ENCODE results near the gene TENM4. TPM values are rescaled to one million over a fixed set of nuclear protein-coding genes. Genes with fewer than 3 reads are reported as not detected.
"Not testable (repeated sequence)": the region's sequence is repeated elsewhere in the genome, so short reads cannot be mapped to it uniquely, and the experiment has no call there.

TENM4 gene
- total RNA-seq, 1 experiment from 2014 or later = 18.7 TPM

- in situ Hi-C loops (cut with HindIII; ENCODE audit: low sequenced_read_pairs) = no loop called here
- no peak for DNase-seq (ENCODE audit: low spot score)
These were observed 595.3 kb downstream of the TENM4 start for GRCh38 chr11:78845496-78845895.

DNA sequence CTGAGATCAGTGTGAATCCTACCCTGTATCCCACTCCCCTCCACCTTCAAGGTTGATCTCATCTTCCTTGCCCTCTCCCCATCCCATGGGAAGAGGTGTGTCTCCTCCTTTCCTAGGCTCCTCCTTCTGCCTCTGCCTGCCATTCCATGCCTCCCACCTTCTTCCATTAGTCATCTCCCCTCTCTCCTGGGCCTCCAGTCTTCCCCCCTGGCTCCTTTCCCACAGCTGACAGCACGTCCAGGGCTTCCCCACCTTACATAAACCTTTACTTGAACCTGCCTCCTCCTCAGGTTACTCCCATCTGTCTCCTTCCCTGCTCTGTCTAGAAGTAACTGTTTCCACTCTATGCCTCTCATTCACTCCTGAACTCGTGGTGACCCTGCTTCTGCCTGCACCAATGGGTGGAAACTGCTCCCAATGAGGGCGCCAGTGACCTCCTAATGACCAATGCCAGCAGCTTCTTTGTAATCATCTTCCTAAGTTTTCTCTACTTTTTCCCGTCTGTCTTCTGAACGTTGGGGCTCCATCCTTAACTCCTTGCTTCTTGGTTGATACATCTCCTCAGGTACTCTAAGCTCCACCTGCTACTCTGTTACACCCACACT, 599.3 kb downstream of the TENM4 start:
- no peak for DNase-seq (ENCODE audit: low spot score)
- in situ Hi-C loops (cut with HindIII; ENCODE audit: low sequenced_read_pairs) = no loop called here

DNA sequence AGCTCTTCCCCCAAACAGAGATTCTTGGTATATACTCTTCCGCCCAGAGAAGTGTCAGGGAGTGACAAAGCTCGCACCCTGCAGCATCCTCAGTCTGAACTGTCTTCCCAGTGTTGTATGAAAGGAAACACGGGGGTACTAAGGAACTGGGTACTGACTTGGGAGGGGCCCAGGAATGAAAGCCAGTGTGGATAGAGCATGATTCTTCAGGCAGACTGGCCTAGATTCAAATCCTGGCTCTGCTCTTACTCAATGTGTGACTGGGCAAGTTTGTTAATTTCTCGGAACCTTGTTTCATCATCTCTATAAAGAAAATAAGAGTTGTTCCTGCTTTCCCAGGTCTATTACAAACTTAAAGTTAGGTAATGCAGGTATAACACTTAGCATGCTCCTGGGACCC, 600.2 kb downstream of the TENM4 start:
- in situ Hi-C loops (cut with HindIII; ENCODE audit: low sequenced_read_pairs) = no loop called here
- no peak for DNase-seq (ENCODE audit: low spot score)

GRCh38 chr11:78840200-78840599, 600.6 kb downstream of the TENM4 start:
- in situ Hi-C loops (cut with HindIII; ENCODE audit: low sequenced_read_pairs) = no loop called here
- DNase-seq (ENCODE audit: low spot score) = no peak

- in situ Hi-C loops (cut with HindIII; ENCODE audit: low sequenced_read_pairs) = no loop called here
- no peak for DNase-seq (ENCODE audit: low spot score)
These were observed 602.4 kb downstream of the TENM4 start for GRCh38 chr11:78838417-78838816.

DNA sequence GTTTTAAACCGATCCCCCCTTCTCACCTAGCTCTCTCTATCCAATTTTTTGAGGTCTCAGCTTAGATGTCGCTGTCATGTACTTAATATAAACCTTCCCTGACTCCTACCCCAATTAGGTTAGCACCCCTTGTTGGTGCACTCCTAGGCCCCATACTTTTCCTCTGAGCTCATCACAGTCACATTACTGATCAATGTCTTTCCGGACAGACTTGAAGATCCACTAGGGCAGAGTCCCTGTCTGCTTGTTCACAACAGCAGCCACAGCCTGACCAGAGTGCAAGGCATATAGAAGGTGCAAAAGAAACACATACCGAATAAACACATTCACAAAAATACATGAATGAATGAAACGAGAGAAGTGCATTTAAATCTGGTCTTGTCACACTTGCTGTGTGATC, 605.2 kb downstream of the TENM4 start:
- DNase-seq (ENCODE audit: low spot score) = no peak
- in situ Hi-C loops (cut with HindIII; ENCODE audit: low sequenced_read_pairs) = no loop called here

GRCh38 chr11:78834886-78835285, 605.9 kb downstream of the TENM4 start:
- in situ Hi-C loops (cut with HindIII; ENCODE audit: low sequenced_read_pairs) = no loop called here
- DNase-seq (ENCODE audit: low spot score) = no peak

- in situ Hi-C loops (cut with HindIII; ENCODE audit: low sequenced_read_pairs) = no loop called here
- no peak for DNase-seq (ENCODE audit: low spot score)
These were observed 607.6 kb downstream of the TENM4 start for GRCh38 chr11:78833237-78833636.

- in situ Hi-C loops (cut with HindIII; ENCODE audit: low sequenced_read_pairs) = no loop called here
- DNase-seq (ENCODE audit: low spot score) = no peak
These were observed 608.4 kb downstream of the TENM4 start for GRCh38 chr11:78832226-78832947.

DNA sequence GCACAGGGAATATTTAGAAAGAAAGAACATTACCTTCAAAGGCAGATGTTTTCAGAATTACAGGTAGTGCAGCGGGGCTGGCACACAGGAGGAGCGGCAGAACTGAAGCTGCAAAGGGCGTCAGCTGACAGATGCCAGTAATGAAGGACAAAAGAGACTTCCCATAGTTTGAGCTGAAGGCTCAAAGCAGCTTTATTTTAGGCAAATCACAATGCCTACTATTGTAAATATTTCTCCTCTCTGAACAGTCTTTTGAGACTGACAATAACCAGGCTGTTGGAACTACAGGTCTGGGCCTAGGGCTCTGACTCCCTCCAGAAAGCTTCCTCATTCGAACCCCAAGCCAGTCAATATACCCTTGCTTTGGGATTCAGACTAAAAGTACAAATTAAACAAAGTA, 609.3 kb downstream of the TENM4 start:
- no peak for DNase-seq (ENCODE audit: low spot score)
- in situ Hi-C loops (cut with HindIII; ENCODE audit: low sequenced_read_pairs) = no loop called here

GRCh38 chr11:78830277-78830819, 610.5 kb downstream of the TENM4 start:
- DNase-seq (ENCODE audit: low spot score) = no peak
- in situ Hi-C loops (cut with HindIII; ENCODE audit: low sequenced_read_pairs) = no loop called here

GRCh38 chr11:78829146-78829545, 611.7 kb downstream of the TENM4 start:
- in situ Hi-C loops (cut with HindIII; ENCODE audit: low sequenced_read_pairs) = no loop called here
- no peak for DNase-seq (ENCODE audit: low spot score)

DNA sequence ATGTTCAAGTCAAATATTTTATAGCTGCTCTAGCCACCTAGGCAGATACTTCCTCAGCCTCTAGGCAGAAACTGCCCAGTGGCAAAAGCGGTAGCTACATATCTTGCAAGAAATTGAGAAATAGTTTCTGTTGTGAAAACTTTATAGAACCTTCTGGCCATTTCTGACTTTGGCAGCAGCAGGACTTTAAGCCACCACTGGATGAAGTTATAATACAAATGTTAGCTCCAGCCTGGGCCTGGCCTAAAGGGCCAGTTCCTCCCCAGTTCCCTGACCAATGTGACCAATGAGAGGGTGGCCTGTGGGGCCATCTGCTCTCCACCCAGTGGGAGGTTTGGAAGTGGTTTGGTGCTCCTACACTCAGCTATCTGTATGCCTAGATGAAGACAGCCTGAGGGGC, 612.2 kb downstream of the TENM4 start:
- in situ Hi-C loops (cut with HindIII; ENCODE audit: low sequenced_read_pairs) = no loop called here
- no peak for DNase-seq (ENCODE audit: low spot score)

DNA sequence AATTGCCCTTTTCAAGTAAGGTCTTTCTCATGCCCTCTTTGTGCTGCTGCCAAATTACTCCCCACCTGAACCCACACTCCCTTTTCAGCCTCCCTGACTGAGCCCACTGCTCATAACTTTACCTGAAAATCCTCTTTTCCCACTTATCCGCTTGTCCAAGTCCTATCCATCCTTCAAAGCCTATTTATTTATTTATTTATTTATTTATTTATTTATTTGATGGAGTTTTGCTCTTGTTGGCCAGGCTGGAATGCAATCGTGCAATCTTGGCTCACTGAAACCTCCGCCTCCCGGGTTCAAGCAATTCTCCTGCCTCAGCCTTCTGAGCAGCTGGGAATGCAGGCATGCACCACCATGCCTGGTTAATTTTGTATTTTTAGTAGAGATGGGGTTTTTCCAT, 613.5 kb downstream of the TENM4 start:
- in situ Hi-C loops (cut with HindIII; ENCODE audit: low sequenced_read_pairs); DNase-seq (ENCODE audit: low spot score): not testable (repeated sequence)

DNA sequence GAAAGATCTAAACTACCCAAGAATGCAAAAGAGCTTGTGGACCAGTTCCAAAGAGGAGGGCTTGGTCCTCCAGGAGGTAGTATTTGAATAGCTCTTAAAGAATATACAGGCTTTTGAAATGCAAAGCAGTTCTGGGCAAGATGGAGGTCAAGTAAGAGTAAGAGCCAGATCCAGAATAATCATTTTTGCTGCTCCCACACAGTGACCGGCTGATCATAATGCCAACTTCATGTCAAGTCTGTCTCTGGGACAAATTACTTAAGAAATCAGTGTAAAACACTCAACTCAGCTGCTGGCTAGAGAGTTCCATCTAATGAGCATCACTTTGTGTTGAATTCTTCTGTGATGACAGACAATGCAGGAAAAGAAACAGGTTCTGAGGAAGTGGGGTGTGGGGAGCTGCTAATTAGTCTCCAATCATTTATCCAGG, 615.2 kb downstream of the TENM4 start:
- DNase-seq (ENCODE audit: low spot score) = no peak
- in situ Hi-C loops (cut with HindIII; ENCODE audit: low sequenced_read_pairs) = no loop called here

GRCh38 chr11:78823588-78823987, 617.2 kb downstream of the TENM4 start:
- DNase-seq (ENCODE audit: low spot score) = no peak
- in situ Hi-C loops (cut with HindIII; ENCODE audit: low sequenced_read_pairs) = no loop called here

- DNase-seq (ENCODE audit: low spot score) = no peak
- in situ Hi-C loops (cut with HindIII; ENCODE audit: low sequenced_read_pairs) = no loop called here
These were observed 617.9 kb downstream of the TENM4 start for GRCh38 chr11:78822931-78823423.

DNA sequence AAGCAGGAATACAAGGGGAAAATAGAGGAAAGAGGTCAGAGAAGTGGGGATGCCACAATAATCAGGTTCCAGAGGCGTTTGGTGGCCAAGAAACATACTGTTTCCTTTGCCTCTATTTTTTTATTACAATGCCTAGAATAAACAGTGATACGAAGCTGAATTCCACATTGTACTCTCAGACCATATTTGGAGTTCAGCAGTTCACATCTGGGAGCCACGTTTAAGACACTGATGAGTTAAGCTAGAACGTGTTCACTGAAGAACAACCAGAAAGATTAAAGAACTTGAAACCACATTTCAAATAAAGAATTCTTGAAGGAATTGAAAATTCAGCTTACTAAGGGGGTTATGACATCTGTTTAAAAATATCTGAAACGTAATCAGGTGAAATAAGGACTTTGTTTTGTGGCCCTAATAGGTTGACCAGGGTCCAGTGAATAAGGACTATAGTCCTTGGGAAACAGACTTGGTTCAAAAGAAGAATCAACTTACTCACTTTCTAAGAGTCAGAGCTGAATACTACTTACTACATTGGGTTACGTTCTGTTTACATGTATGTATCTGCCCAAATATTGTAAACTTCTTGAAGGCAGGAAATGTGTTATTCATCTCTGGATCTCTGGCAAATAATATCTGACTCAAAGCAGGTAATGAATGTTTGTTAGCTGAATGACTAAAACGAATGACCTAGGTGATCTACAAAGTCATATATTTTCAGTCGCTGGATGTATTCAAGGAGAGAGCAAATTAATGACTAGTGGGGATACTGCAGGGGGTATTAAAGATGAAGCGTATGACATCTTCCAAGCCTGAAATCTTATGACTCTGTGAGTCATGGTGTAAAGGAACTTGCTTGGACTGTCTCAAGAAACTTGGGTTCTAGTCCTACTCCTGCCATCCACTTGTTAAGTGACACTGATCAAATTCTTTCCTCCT, 619.2 kb downstream of the TENM4 start:
- in situ Hi-C loops (cut with HindIII; ENCODE audit: low sequenced_read_pairs) = no loop called here
- DNase-seq (ENCODE audit: low spot score) = no peak

DNA sequence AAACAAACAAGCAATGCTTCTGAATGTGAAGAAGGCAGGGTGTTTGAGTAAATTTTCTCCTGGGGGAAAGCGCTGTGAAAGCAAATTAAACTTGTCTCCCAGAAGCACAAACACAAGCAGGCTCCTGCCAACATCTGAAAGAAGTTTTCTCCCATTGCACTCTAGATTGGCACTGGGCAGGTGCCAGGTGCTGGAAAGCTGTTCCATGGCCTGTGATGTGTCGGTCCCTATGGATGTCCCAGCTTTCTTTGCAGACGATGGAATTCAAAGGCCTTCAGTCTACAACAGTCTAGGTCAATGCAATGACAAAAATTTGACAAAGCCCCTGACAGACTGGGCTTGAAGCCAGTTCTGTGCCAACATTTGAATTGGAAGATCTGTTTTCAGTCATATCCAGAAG, 620.1 kb downstream of the TENM4 start:
- in situ Hi-C loops (cut with HindIII; ENCODE audit: low sequenced_read_pairs) = no loop called here

DNA sequence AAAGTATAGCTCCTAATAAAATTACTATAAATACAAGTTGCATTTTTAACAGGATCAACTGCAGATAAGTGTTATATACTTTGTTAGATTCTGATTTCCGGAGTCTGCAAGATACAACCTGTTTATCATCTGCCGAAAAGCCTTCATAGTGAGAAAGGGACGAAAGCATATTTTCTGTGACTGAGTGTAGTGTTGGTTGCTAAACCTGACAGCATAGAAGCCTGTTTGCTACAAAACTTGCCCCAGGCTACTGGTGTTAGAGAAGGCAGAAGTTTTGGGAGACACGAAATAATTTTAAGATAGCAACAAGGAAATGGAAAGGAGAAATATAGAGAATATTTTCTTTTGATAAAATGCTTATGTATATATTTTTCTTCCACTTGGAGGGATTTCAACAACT, 622.6 kb downstream of the TENM4 start:
- DNase-seq (ENCODE audit: low spot score) = no peak
- in situ Hi-C loops (cut with HindIII; ENCODE audit: low sequenced_read_pairs) = no loop called here

More for the DNA sequence above, 620.1 kb downstream of the TENM4 start:
- DNase-seq (ENCODE audit: low spot score) = no peak

Measured in G401 (cell line).